SIG-M5 (cell line): ENCODE data around the gene GLS.
"Not testable (repeated sequence)": the region's sequence is repeated elsewhere in the genome, so short reads cannot be mapped to it uniquely, and the experiment has no call there.

Experiments used
- DNase-seq: peaks from one replicate; lab custom pipeline; 2025; lab: John Stamatoyannopoulos, UW

Gene GLS

DNA sequence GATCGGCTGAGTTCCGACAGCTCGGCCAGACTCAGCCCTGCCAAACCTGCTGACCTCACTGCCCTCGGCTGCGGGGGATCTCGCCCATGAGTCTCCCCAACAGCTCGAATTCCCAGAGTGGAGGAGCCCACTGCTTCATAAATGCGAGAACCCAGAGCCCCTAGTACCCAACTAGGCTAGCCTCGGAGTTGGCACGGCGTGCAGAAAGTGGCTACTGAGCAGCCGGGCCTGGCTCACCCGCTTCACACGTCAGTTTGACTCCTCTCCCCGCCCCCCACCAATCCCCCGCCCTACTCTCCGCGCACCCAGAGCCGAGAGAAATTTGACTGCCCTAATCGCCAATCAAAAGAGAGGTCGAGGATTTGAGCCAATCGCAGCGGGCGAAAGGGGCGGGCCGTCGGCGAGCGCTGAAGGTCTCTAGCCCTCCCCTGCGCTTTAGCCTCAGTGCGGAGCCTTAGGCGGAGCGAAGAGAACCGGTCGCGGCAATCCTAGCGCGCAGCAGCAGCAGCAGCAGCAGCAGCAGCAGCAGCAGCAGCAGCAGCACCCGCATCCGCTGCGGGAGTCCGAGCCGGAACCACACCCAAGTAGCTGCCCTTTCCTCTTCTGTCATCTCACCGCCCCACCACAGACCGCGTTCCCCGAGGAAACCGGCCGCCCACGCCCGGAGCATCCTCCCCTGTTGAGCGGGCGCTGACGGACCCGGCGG lies at the start of gene GLS:
GLS (plus strand) TSS at position 444 of the 706 bp plus-strand sequence. CDS start 264 bp downstream, outside the sequence.
- DNase-seq, result peak; percentile 73

- DNase-seq, result no peak
Observed at GRCh38 chr2:190831941-190832340, 48.7 kb upstream of the GLS start.

- DNase-seq, result no peak
Observed at GRCh38 chr2:190834890-190835208, 45.8 kb upstream of the GLS start.

GRCh38 chr2:190835303-190835930 lies 45.2 kb upstream of the GLS start:
- DNase-seq, result no peak

GRCh38 chr2:190836767-190837166 lies 43.9 kb upstream of the GLS start:
- DNase-seq, result no peak

DNA sequence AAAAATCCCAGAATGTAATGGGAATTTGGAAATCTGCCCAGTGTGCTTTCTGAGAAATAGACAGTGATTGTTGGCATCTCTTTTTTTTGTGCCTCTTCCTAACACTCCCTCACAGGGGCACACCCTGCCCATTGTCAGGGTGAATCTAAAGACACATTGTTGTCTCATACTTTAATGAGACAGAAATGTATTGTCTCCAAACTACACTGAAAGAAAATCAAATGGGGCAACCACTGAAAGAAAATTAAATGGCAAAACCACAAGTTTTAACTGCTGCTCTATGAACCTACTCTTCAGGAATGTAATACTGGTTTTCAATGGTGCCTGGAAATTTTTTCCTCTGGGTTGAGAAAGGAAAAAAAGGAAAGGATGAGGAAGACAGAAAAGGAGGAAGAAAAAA lies 43.2 kb upstream of the GLS start:
- DNase-seq, result no peak

GRCh38 chr2:190837952-190838361 lies 42.7 kb upstream of the GLS start:
- DNase-seq, result no peak

DNA sequence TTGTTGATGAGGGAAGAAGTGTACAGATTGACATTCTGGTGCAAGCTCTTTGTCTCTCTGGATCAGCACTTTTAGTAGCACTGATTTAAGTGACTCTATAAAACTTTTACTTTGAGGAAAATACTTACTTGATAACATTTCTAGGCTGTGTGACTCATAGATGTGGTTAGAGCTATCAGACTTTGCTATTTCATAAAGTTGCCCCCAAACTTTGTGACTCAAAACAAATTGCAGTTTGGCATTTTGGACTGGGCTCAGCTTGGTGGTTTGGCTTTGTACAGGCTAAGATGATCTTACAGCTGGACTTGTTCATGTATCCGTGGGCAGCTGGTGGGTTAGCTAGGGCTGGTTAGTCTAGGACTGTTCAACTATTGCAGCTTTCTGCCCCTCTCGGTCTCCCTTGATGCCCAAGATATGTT lies 42.1 kb upstream of the GLS start:
- DNase-seq, result no peak

DNA sequence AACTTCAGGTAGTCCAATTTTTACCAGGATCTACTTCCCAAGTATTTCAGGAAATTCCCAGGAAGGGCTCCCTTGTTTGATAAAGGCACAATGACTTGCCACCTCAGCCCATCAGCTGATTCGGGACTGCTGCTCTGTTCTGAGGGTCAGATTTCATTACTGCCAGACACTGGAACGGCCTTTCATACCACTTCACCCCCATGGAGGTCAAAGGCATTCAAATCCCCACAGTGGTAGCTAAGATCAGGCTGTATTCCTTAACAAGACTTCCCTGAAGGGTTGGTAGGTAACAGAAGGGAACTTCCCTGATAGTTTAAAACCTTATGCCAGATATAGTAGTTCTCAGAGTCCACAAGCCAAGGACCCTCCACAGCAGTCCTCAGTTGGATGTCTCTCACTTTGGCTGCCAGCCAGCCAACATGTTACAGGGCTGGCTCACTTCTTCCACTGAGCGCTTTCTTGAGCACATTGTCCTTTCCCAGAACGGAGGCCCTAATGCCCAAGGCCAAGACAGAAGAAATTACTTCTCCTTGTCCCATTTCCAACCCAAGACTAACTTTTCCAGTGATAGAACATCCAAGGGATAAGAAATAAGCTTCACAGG lies 40.0 kb upstream of the GLS start:
- DNase-seq, result no peak

DNA sequence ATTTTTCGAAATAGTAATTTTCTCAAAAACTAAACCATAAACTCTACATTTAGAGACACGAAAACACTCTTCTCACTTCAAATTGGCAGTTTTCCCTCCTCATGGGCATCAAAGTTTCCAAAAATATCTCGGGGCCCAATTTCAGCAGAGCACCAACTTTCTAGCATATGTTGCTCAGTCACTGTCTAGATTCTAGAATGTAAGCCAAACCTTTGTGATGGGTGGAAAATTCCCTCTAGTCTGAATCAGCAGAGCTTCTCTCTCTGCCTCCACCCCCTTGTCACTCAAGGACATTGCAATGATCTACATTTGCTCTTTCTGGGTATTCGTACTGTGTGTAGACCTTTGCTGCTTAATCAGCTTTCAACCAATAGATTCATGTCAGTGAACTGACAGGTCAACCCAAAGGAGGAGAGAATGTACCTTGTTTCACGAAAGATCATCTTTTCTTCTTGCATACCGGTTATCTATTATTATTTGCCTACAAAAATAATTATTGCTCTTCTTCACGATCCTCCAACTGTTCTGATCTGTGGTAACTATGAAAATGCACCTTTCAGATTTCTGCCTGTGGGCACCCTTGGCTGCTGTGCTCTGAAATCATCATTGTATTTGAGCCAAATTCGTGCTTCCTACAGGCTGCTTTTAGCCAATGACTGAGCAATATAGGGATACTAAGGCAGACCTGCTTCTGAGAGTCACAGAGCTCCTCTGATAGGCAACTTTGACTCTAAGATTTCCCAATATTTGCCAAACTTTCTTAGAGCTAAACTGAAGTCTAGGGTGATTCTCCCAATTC lies 38.7 kb upstream of the GLS start:
- DNase-seq, result no peak

DNA sequence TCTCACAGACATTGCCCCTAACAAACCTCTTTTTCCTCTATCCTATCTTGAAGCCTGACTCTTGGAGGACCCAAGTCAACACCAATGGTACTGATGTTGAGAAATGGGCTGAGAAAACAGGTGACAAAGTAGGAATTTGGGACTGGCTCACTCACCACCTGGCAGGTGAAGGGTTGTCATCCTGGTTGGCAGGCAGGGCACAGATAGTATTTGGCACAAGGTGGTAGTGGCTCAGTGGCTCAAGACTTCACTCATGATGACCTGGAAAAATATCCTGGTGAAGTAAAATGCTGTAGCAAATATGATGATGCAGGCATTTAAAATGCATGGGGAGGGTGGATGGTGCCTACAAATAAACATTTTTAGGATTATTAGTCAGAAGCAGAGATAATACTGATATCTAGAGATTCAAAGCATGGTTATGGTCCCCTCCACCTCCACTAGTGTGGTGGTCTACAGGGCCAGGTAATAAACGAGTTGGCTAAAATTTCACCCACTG lies 38.0 kb upstream of the GLS start:
- no peak for DNase-seq

- DNase-seq, result no peak
Observed at GRCh38 chr2:190843890-190844699, 36.5 kb upstream of the GLS start.

DNA sequence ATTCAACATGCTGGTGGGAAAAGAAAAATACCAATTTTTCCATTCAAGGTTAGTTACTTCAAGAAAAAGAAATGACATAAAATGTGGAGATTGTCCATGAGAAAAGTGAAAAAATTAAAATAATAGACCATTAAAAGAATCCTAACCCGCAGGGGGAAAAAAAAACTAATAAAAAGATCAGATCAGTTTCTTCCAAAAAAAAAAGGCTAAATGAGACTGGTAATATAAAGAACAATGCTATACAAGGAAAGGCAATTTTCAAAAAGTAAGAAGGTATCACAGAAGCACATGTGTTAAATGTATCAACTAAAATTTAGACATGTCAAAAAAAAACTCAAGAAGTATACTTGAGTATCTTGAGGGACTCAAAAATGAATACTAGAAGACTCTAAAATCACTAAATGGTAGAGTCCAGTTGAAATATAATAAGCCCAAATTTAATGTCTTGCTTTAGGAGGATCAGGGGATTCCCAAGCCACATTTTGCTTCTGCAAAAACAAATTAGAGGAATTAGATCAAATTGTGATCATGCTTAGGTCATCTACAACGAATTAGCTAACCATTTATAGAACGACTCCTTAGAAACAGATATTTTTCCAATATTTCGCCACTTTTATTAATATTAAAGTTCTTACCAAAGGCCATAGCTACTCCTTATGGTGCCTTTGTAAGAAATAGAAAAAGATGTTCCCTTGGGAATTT lies 35.8 kb upstream of the GLS start:
- no peak for DNase-seq

- DNase-seq, result no peak
Observed at GRCh38 chr2:190846746-190847145, 33.9 kb upstream of the GLS start.

- no peak for DNase-seq
Observed at GRCh38 chr2:190847504-190848081, 33.0 kb upstream of the GLS start.

DNA sequence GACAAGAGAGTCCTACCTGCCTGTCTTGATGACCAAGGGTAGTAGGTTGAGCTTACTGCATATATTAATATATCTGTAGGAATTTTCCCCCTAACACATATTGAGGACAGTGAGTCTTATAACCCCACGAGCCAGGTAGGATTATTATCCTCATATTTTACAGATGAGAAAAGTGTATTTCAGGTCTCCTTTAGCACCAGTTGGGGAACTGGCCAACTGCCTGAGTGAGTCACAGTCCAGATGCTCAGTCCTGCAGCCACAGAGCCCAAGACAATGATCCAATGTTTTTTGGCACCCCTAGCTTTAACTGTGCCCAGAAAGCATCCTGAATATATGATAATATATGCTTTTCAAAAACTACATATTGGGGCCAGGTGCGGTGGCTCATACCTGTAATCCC lies 30.8 kb upstream of the GLS start:
- no peak for DNase-seq

GRCh38 chr2:190853022-190853421 lies 27.6 kb upstream of the GLS start:
- DNase-seq, result not testable (repeated sequence)

GRCh38 chr2:190853531-190854383 lies 26.9 kb upstream of the GLS start:
- DNase-seq, result no peak

DNA sequence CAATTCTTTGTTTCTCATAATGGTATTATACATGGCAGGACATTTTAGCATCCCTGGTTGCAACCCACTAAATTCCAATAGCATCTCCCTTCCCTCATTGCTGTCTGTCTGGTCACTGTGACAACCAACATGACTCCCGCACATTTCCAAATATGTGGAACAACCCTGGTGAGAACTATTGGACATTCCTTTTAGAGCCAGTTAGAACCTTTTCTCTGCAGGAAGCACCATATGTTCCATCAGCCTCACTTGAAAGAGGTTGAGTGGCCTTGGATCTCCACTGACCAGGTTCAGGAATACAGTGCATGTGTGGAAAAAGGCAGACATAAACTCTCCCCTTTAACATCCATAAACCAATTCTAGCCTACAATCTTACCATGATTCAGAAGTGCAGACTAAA lies 25.9 kb upstream of the GLS start:
- DNase-seq, result no peak

DNA sequence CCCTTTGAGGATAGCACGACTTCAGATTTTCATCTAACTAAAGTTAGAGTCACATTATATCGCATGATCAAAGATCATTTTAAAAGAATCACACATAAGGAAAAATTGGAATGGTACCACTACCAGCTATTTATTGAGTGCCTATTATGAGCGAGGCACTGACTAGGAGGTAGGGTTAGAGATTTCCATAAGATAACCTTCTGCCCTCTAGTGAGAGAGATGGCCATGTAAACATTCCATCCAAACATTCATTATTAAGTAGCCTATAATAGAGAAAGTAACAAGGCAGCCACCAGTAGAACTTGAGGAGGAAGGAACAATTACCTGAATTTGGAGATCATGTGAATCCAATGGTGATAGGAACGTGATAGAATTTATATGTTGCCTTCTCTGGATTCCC lies 25.4 kb upstream of the GLS start:
- no peak for DNase-seq
